ENCODE measurements around the gene CDH13. TPM values are rescaled to one million over a fixed set of nuclear protein-coding genes. Genes with fewer than 3 reads are reported as not detected.

CDH13 gene
- total and polyA plus RNA-seq, 2 experiments from 2014 or later = 1.6 to 4.4 TPM

DNA sequence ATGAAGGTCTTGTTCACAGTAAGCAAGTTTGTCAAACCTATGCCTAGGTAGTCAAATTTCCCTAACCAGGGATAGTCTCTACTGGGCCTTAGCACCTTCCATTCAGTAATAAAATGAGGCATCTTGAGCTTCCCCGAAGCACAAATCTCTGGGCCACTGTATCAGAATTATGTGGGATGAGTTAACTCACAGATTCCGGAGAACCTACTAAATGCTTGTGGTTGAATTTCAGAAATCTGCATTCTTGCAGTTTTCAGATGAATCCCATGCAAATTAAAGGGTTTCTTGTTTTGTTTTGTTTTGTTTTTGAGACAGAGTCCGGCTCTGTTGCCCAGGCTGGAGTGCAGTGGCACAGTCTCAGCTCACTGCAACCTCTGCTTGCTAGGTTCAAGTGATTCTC, 702.2 kb downstream of the CDH13 start:
- H3K9me3 Mint-ChIP-seq = no peaks in the 10 kb centered on the region

DNA sequence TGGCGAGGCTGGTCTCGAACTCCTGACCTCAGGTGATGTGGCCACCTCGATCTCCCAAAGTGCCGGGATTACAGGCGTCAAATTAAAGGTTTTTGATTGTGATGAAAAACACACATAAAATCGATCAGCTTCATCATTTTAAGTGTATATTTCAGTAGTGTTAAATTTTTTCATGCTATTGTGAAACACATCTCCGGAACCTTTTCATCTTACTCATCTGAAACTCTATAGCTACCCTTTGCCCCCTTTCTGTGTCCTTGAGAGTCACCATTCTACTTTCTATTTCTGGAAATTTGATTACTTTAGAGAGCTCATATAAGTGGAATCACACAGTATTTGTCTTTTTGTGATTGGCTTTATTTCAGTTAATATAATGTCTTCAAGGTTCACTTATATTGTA, 702.7 kb downstream of the CDH13 start:
- no peak overlapping the region for H3K4me3 Mint-ChIP-seq
- Histone ChIP-seq H2AFZ (no peak overlapping the region), H3K4me2 (no peak overlapping the region), H3K27me3 (ENCODE audit: insufficient read depth) (no peaks in the 10 kb centered on the region), H3K79me2 (replicated peaks; ENCODE audit: insufficient read depth) (no peaks in the 10 kb centered on the region), H3K9me2 (ENCODE audit: insufficient read depth) (peaks cover 9% of the 10 kb centered on the region; the same call in 1 of the 2 replicates), H4K20me1 (replicated peaks; ENCODE audit: insufficient read depth) (no peaks in the 10 kb centered on the region), H3K36me3 (ENCODE audit: insufficient read depth) (no peaks in the 10 kb centered on the region), H3F3A (replicated peaks; ENCODE audit: low read depth) (no peaks in the 10 kb centered on the region), H3K4me1 (ENCODE audit: insufficient read depth) (no peaks in the 10 kb centered on the region), H3K4me3 (no peak overlapping the region), H3K27ac (ENCODE audit: low read depth) (no peak overlapping the region)
- H3K27ac Mint-ChIP-seq = no peak overlapping the region
- ATAC-seq (no peak), DNase-seq (ENCODE audit: low spot score) (no peak)
- H3K9me3 Mint-ChIP-seq = no peaks in the 10 kb centered on the region
- H3K4me1 Mint-ChIP-seq = no peaks in the 10 kb centered on the region
- TF ChIP-seq ZNF331 (CRISPR knock-in tag; IDR thresholded peaks at IDR 0.05; ENCODE audit: low read depth) (no peak), EZH2phosphoT487 (IDR thresholded peaks at IDR 0.05; ENCODE audit: unreplicated experiment) (no peak), POLR2AphosphoS5 (IDR thresholded peaks at IDR 0.05; ENCODE audit: low read depth) (no peak), JUNB (IDR thresholded peaks at IDR 0.05; ENCODE audit: unreplicated experiment) (no peak), EZH2 (IDR thresholded peaks at IDR 0.05; ENCODE audit: low read depth, unreplicated experiment) (no peak), REST (IDR thresholded peaks at IDR 0.05; ENCODE audit: unreplicated experiment) (no peak), CREB1 (CRISPR knock-in tag; IDR thresholded peaks at IDR 0.05; ENCODE audit: low read depth) (no peak), CTCF (conservative IDR thresholded peaks at IDR 0.05; ENCODE audit: low read depth in 2 of 2) (no peak), NANOG (IDR thresholded peaks at IDR 0.05; ENCODE audit: borderline replicate concordance) (no peak), STAT1 (IDR thresholded peaks at IDR 0.05; ENCODE audit: unreplicated experiment) (no peak)
- TF ChIP-seq, protein P1, sequence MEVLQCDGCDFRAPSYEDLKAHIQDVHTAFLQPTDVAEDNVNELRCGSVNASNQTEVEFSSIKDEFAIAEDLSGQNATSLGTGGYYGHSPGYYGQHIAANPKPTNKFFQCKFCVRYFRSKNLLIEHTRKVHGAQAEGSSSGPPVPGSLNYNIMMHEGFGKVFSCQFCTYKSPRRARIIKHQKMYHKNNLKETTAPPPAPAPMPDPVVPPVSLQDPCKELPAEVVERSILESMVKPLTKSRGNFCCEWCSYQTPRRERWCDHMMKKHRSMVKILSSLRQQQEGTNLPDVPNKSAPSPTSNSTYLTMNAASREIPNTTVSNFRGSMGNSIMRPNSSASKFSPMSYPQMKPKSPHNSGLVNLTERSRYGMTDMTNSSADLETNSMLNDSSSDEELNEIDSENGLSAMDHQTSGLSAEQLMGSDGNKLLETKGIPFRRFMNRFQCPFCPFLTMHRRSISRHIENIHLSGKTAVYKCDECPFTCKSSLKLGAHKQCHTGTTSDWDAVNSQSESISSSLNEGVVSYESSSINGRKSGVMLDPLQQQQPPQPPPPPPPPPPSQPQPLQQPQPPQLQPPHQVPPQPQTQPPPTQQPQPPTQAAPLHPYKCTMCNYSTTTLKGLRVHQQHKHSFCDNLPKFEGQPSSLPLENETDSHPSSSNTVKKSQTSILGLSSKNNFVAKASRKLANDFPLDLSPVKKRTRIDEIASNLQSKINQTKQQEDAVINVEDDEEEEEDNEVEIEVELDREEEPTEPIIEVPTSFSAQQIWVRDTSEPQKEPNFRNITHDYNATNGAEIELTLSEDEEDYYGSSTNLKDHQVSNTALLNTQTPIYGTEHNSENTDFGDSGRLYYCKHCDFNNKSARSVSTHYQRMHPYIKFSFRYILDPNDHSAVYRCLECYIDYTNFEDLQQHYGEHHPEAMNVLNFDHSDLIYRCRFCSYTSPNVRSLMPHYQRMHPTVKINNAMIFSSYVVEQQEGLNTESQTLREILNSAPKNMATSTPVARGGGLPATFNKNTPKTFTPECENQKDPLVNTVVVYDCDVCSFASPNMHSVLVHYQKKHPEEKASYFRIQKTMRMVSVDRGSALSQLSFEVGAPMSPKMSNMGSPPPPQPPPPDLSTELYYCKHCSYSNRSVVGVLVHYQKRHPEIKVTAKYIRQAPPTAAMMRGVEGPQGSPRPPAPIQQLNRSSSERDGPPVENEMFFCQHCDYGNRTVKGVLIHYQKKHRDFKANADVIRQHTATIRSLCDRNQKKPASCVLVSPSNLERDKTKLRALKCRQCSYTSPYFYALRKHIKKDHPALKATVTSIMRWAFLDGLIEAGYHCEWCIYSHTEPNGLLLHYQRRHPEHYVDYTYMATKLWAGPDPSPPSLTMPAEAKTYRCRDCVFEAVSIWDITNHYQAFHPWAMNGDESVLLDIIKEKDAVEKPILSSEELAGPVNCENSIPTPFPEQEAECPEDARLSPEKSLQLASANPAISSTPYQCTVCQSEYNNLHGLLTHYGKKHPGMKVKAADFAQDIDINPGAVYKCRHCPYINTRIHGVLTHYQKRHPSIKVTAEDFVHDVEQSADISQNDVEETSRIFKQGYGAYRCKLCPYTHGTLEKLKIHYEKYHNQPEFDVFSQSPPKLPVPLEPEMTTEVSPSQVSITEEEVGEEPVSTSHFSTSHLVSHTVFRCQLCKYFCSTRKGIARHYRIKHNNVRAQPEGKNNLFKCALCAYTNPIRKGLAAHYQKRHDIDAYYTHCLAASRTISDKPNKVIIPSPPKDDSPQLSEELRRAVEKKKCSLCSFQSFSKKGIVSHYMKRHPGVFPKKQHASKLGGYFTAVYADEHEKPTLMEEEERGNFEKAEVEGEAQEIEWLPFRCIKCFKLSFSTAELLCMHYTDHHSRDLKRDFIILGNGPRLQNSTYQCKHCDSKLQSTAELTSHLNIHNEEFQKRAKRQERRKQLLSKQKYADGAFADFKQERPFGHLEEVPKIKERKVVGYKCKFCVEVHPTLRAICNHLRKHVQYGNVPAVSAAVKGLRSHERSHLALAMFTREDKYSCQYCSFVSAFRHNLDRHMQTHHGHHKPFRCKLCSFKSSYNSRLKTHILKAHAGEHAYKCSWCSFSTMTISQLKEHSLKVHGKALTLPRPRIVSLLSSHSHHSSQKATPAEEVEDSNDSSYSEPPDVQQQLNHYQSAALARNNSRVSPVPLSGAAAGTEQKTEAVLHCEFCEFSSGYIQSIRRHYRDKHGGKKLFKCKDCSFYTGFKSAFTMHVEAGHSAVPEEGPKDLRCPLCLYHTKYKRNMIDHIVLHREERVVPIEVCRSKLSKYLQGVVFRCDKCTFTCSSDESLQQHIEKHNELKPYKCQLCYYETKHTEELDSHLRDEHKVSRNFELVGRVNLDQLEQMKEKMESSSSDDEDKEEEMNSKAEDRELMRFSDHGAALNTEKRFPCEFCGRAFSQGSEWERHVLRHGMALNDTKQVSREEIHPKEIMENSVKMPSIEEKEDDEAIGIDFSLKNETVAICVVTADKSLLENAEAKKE (CRISPR knock-in tag; IDR thresholded peaks at IDR 0.05) = no peak
- H3K36me3 Mint-ChIP-seq (ENCODE audit: low read depth) = no peaks in the 10 kb centered on the region
- no peaks in the 10 kb centered on the region for H3K27me3 Mint-ChIP-seq (ENCODE audit: insufficient read depth, low read depth, poor library complexity)

More for the DNA sequence above, 702.2 kb downstream of the CDH13 start:
- Histone ChIP-seq H3K36me3 (ENCODE audit: insufficient read depth) (no peaks in the 10 kb centered on the region), H2AFZ (no peak overlapping the region), H3K79me2 (replicated peaks; ENCODE audit: insufficient read depth) (no peaks in the 10 kb centered on the region), H3K27ac (ENCODE audit: low read depth) (no peak overlapping the region), H3K4me2 (no peak overlapping the region), H3K4me3 (no peak overlapping the region), H3K9me2 (ENCODE audit: insufficient read depth) (peaks cover 9% of the 10 kb centered on the region; the same call in 1 of the 2 replicates), H3K27me3 (ENCODE audit: insufficient read depth) (no peaks in the 10 kb centered on the region), H3F3A (replicated peaks; ENCODE audit: low read depth) (no peaks in the 10 kb centered on the region), H3K4me1 (ENCODE audit: insufficient read depth) (no peaks in the 10 kb centered on the region), H4K20me1 (replicated peaks; ENCODE audit: insufficient read depth) (no peaks in the 10 kb centered on the region)
- no peaks in the 10 kb centered on the region for H3K36me3 Mint-ChIP-seq (ENCODE audit: low read depth)
- no peaks in the 10 kb centered on the region for H3K27me3 Mint-ChIP-seq (ENCODE audit: insufficient read depth, low read depth, poor library complexity)
- DNase-seq (ENCODE audit: low spot score) = no peak
- H3K4me1 Mint-ChIP-seq = no peaks in the 10 kb centered on the region
- no peak overlapping the region for H3K4me3 Mint-ChIP-seq
- TF ChIP-seq ZNF331 (CRISPR knock-in tag; IDR thresholded peaks at IDR 0.05; ENCODE audit: low read depth) (no peak), STAT1 (IDR thresholded peaks at IDR 0.05; ENCODE audit: unreplicated experiment) (no peak), ZNF114 (CRISPR knock-in tag; IDR thresholded peaks at IDR 0.05) (no peak)
- H3K27ac Mint-ChIP-seq = no peak overlapping the region
- ATAC-seq = no peak

All from GM23338 (cell line).